NCI-H510A (cell line): ENCODE measurements around the gene LBR.
"Not testable (repeated sequence)": the region's sequence is repeated elsewhere in the genome, so short reads cannot be mapped to it uniquely, and the experiment has no call there.

Source experiments
- DNase-seq: peaks from one replicate; lab custom pipeline; 2025; lab: John Stamatoyannopoulos, UW

LBR gene

GRCh38 chr1:225422795-225423517 lies 4.9 kb downstream of the LBR start:
- DNase-seq, result no peak

- DNase-seq, result no peak
Observed at GRCh38 chr1:225422031-225422605, 5.7 kb downstream of the LBR start.

GRCh38 chr1:225418598-225418997 lies 9.2 kb downstream of the LBR start:
- DNase-seq, result no peak

- no peak for DNase-seq
Observed at GRCh38 chr1:225418059-225418458, 9.8 kb downstream of the LBR start.

- no peak for DNase-seq
Observed at GRCh38 chr1:225415967-225416745, 11.7 kb downstream of the LBR start.

- DNase-seq, result no peak
Observed at GRCh38 chr1:225415307-225415706, 12.5 kb downstream of the LBR start.

- DNase-seq, result no peak
Observed at GRCh38 chr1:225413708-225414375, 14.0 kb downstream of the LBR start.

- DNase-seq, result no peak
Observed at GRCh38 chr1:225412803-225413351, 15.0 kb downstream of the LBR start.

- DNase-seq, result no peak
Observed at GRCh38 chr1:225412321-225412720, 15.5 kb downstream of the LBR start.

GRCh38 chr1:225410036-225410435 lies 17.8 kb downstream of the LBR start:
- DNase-seq, result no peak

GRCh38 chr1:225409051-225409450 lies 18.8 kb downstream of the LBR start:
- DNase-seq, result no peak

- no peak for DNase-seq
Observed at GRCh38 chr1:225408249-225408648, 19.6 kb downstream of the LBR start.

GRCh38 chr1:225407755-225408154 lies 20.1 kb downstream of the LBR start:
- no peak for DNase-seq

- DNase-seq, result no peak
Observed at GRCh38 chr1:225406976-225407725, 20.7 kb downstream of the LBR start.

- DNase-seq, result no peak
Observed at GRCh38 chr1:225400968-225401367, 26.9 kb downstream of the LBR start.

GRCh38 chr1:225396357-225396756 lies 31.5 kb downstream of the LBR start:
- DNase-seq, result no peak

GRCh38 chr1:225389843-225390242 lies 38.0 kb downstream of the LBR start:
- DNase-seq, result no peak

GRCh38 chr1:225388372-225388771 lies 39.5 kb downstream of the LBR start:
- no peak for DNase-seq

- DNase-seq, result not testable (repeated sequence)
Observed at GRCh38 chr1:225386860-225387259, 41.0 kb downstream of the LBR start.

- no peak for DNase-seq
Observed at GRCh38 chr1:225380691-225381090, 47.1 kb downstream of the LBR start.

GRCh38 chr1:225378880-225379279 lies 49.0 kb downstream of the LBR start:
- DNase-seq, result no peak

GRCh38 chr1:225374996-225375395 lies 52.8 kb downstream of the LBR start:
- no peak for DNase-seq
